HepG2 (cell line): Measurements from ENCODE around the gene WDR81. TPM values are rescaled to one million over a fixed set of nuclear protein-coding genes. Genes with fewer than 3 reads are reported as not detected.
A peak's percentile ranks its signal among the peaks of the same experiment; 100 is the strongest.

ENCODE experiments used
- ESRRA ChIP-seq: sonication (generic); formaldehyde crosslinking; IDR thresholded peaks from 2 replicates; pipeline ENCODE4 v1.5.1; 2020; ENCODE audit warnings: mild to moderate bottlenecking, low read depth, missing genetic modification reagents
- ETV6 ChIP-seq: sonication (generic); formaldehyde crosslinking; conservative IDR thresholded peaks from 2 replicates; pipeline ENCODE4 v1.4.0; 2020; ENCODE audit warnings: missing genetic modification reagents
- FOXC1 ChIP-seq: sonication (generic); formaldehyde crosslinking; IDR thresholded peaks from 2 replicates; pipeline ENCODE4 v1.8.0; 2022; ENCODE audit warnings: mild to moderate bottlenecking, missing genetic modification reagents, borderline replicate concordance
- GATAD1 ChIP-seq: IDR thresholded peaks from 2 replicates; pipeline ENCODE4 v1.6.1; 2016; ENCODE audit warnings: missing genetic modification reagents, missing compliant biosample characterization
- HDAC1 ChIP-seq: sonication (generic); formaldehyde crosslinking; IDR thresholded peaks from 2 replicates; pipeline ENCODE4 v1.5.1; 2020; ENCODE audit warnings: mild to moderate bottlenecking, missing genetic modification reagents
- HIVEP1 ChIP-seq: sonication (generic); formaldehyde crosslinking; IDR thresholded peaks from 2 replicates; pipeline ENCODE4 v1.4.0; 2020; ENCODE audit warnings: mild to moderate bottlenecking, missing genetic modification reagents
- HOXA7 ChIP-seq: sonication (generic); formaldehyde crosslinking; IDR thresholded peaks from 2 replicates; pipeline ENCODE4 v1.8.1; 2022; ENCODE audit warnings: mild to moderate bottlenecking, missing genetic modification reagents, moderate library complexity
- KDM1A ChIP-seq: IDR thresholded peaks from 2 replicates; pipeline ENCODE4 v1.6.1; 2016; ENCODE audit warnings: missing compliant biosample characterization
- MED13 ChIP-seq: sonication (generic); formaldehyde crosslinking; IDR thresholded peaks from 2 replicates; pipeline ENCODE4 v1.5.0; 2020; ENCODE audit warnings: missing genetic modification reagents
- NFKB2 ChIP-seq: sonication (generic); formaldehyde crosslinking; IDR thresholded peaks from 2 replicates; pipeline ENCODE4 v1.4.0; 2020; ENCODE audit warnings: missing genetic modification reagents, borderline replicate concordance
- NFKBIZ ChIP-seq: IDR thresholded peaks from 2 replicates; pipeline ENCODE4 v1.6.1; 2018; ENCODE audit warnings: missing genetic modification reagents, missing compliant biosample characterization
- NR2F1 ChIP-seq, 2 experiments: fragments of 450-650 bp in 1 of 2; formaldehyde crosslinking in 1 of 2; IDR thresholded peaks; 2 replicates each; pipeline versions ENCODE4 v1.5.0 to v1.6.1; 2016 to 2020; ENCODE audit warnings: mild to moderate bottlenecking in 1 of 2, missing compliant biosample characterization in 1 of 2, missing genetic modification reagents in 1 of 2, moderate library complexity in 1 of 2
- PAX8 ChIP-seq: sonication (generic); formaldehyde crosslinking; IDR thresholded peaks from 2 replicates; pipeline ENCODE4 v1.8.0; 2022; ENCODE audit warnings: mild to moderate bottlenecking, missing genetic modification reagents, borderline replicate concordance
- SIN3A ChIP-seq: IDR thresholded peaks from 2 replicates; pipeline ENCODE4 v1.6.1; 2011; ENCODE audit warnings: low read depth, mild to moderate bottlenecking, control low read depth, low read length, borderline replicate concordance
- SMYD3 ChIP-seq: sonication (generic); formaldehyde crosslinking; IDR thresholded peaks from 2 replicates; pipeline ENCODE4 v1.8.1; 2023; ENCODE audit warnings: mild to moderate bottlenecking, missing genetic modification reagents
- SOX5 ChIP-seq: IDR thresholded peaks from 2 replicates; pipeline ENCODE4 v1.6.1; 2016; ENCODE audit warnings: borderline replicate concordance
- SP4 ChIP-seq: sonication (generic); formaldehyde crosslinking; IDR thresholded peaks from 2 replicates; pipeline ENCODE4 v1.8.1; 2023; ENCODE audit warnings: mild to moderate bottlenecking, missing genetic modification reagents
- TBX3 ChIP-seq: fragments of 450-650 bp; IDR thresholded peaks from 2 replicates; pipeline ENCODE4 v1.6.1; 2017; ENCODE audit warnings: antibody characterized with exemption, mild to moderate bottlenecking, inconsistent platforms, borderline replicate concordance
- TEAD2 ChIP-seq: sonication (generic); formaldehyde crosslinking; IDR thresholded peaks from 2 replicates; pipeline ENCODE4 v1.9.0; 2021; ENCODE audit warnings: missing genetic modification reagents
- TEAD3 ChIP-seq: optimal IDR thresholded peaks from 2 replicates; pipeline ENCODE3; 2016; ENCODE audit warnings: borderline replicate concordance
- WIZ ChIP-seq: sonication (generic); formaldehyde crosslinking; IDR thresholded peaks from 2 replicates; pipeline ENCODE4 v1.5.1; 2020; ENCODE audit warnings: mild to moderate bottlenecking, missing genetic modification reagents
- XRCC5 ChIP-seq: fragments of 200-400 bp; formaldehyde crosslinking; optimal IDR thresholded peaks from 2 replicates; pipeline ENCODE3; 2017; ENCODE audit warnings: mild to moderate bottlenecking, low read length
- ZEB1 ChIP-seq: IDR thresholded peaks from 2 replicates; pipeline ENCODE4 v1.6.1; 2012; ENCODE audit warnings: mild to moderate bottlenecking, low read depth, inconsistent platforms; ENCODE audit not compliant: insufficient replicate concordance
- ZFX ChIP-seq: sonication (generic); formaldehyde crosslinking; IDR thresholded peaks from 2 replicates; pipeline ENCODE4 v1.4.0; 2020; ENCODE audit warnings: mild to moderate bottlenecking, low read depth, missing genetic modification reagents, moderate library complexity
- ZFY ChIP-seq: sonication (generic); formaldehyde crosslinking; IDR thresholded peaks from 2 replicates; pipeline ENCODE4 v1.4.0; 2020; ENCODE audit warnings: missing genetic modification reagents
- ZMYM4 ChIP-seq: sonication (generic); formaldehyde crosslinking; IDR thresholded peaks from 2 replicates; pipeline ENCODE4 v1.8.1; 2023; ENCODE audit warnings: mild to moderate bottlenecking, missing genetic modification reagents
- ZNF235 ChIP-seq: sonication (generic); formaldehyde crosslinking; IDR thresholded peaks from 2 replicates; pipeline ENCODE4 v1.8.1; 2023; ENCODE audit warnings: mild to moderate bottlenecking, missing genetic modification reagents, borderline replicate concordance
- ZNF292 ChIP-seq: sonication (generic); formaldehyde crosslinking; IDR thresholded peaks from 2 replicates; pipeline ENCODE4 v1.8.1; 2022; ENCODE audit warnings: mild to moderate bottlenecking, low read depth, missing genetic modification reagents, borderline replicate concordance
- ZNF550 ChIP-seq: sonication (generic); formaldehyde crosslinking; IDR thresholded peaks from 2 replicates; pipeline ENCODE4 v1.4.0; 2020; ENCODE audit warnings: mild to moderate bottlenecking, missing genetic modification reagents, borderline replicate concordance
- ZNF644 ChIP-seq: IDR thresholded peaks from 2 replicates; pipeline ENCODE4 v1.6.1; 2016; ENCODE audit warnings: low read depth
- ZNF7 ChIP-seq: IDR thresholded peaks from 2 replicates; pipeline ENCODE4 v1.6.1; 2016; ENCODE audit warnings: missing biosample characterization, missing genetic modification reagents
- ZNF749 ChIP-seq: sonication (generic); formaldehyde crosslinking; IDR thresholded peaks from 2 replicates; pipeline ENCODE4 v1.8.0; 2022; ENCODE audit warnings: mild to moderate bottlenecking, missing genetic modification reagents, moderate library complexity, borderline replicate concordance
- ZNF766 ChIP-seq: sonication (generic); formaldehyde crosslinking; IDR thresholded peaks from 2 replicates; pipeline ENCODE4 v1.5.0; 2020; ENCODE audit warnings: missing genetic modification reagents, borderline replicate concordance
- ZNF83 ChIP-seq: sonication (generic); formaldehyde crosslinking; IDR thresholded peaks from 2 replicates; pipeline ENCODE4 v1.4.0; 2020; ENCODE audit warnings: missing genetic modification reagents, mild to moderate bottlenecking, borderline replicate concordance
- ZSCAN30 ChIP-seq: sonication (generic); formaldehyde crosslinking; IDR thresholded peaks from 2 replicates; pipeline ENCODE4 v1.5.0; 2020; ENCODE audit warnings: mild to moderate bottlenecking, missing genetic modification reagents
- polyA plus RNA-seq, 8 experiments: library from polyadenylated mRNA; depleted of rRNA in 3 of 8; stranded (reverse) in 7 of 8; unstranded in 1 of 8; fragments of >200 nt; fragmentation: Illumina TruSeq in 4 of 8; extraction: Trizol in 4 of 8; gene quantifications; 2 replicates each; pipeline versions ENCODE4 v1.2.1 to v1.2.3, GENCODE V29; 2011 to 2016; ENCODE audit warnings: low read depth in 4 of 8, missing spikeins in 1 of 8, mixed read lengths in 1 of 8; ENCODE audit not compliant: insufficient read depth in 1 of 8
- total RNA-seq, 5 experiments: library from RNA; depleted of rRNA; stranded (reverse); fragments of >200 nt; fragmentation: Illumina TruSeq; extraction: Trizol; gene quantifications; 2 replicates each; pipeline ENCODE4 v1.2.3, GENCODE V29; 2016; ENCODE audit warnings: low read depth in 1 of 5

Gene WDR81
- total and polyA plus RNA-seq, 2 of the 13 experiments (the other 11 are each of a cell fraction or from before 2014, with no cell fraction given): 9.1 to 16.7 TPM

- TF ChIP-seq WIZ (CRISPR knock-in tag): no peak
- no peak for TF ChIP-seq TEAD2
- peak; percentile 30; the same call in 1 of the 2 replicates for TF ChIP-seq ZMYM4 (CRISPR knock-in tag)
- no peak for TF ChIP-seq TBX3
- TF ChIP-seq GATAD1 (CRISPR knock-in tag): peak; percentile 41; the same call in 1 of the 2 replicates
- peak; percentile 56; the same call in 1 of the 2 replicates for TF ChIP-seq ZNF83 (CRISPR knock-in tag)
- TF ChIP-seq SOX5 (CRISPR knock-in tag): peak; percentile 56; the same call in 1 of the 2 replicates
- peak; percentile 68; the same call in 1 of the 2 replicates for TF ChIP-seq ZFY (CRISPR knock-in tag)
- TF ChIP-seq SMYD3: no peak
- no peak; the same call in 1 of the 2 replicates for TF ChIP-seq FOXC1 (CRISPR knock-in tag)
- TF ChIP-seq MED13 (CRISPR knock-in tag): 0 out of 2 replicates have a peak, but pooled peaks have one; percentile 58
- no peak for TF ChIP-seq ZNF644 (CRISPR knock-in tag)
- TF ChIP-seq HDAC1 (CRISPR knock-in tag): peak; percentile 73
- TF ChIP-seq ZNF7: peak; percentile 29; the same call in 1 of the 2 replicates
- TF ChIP-seq ZNF749 (CRISPR knock-in tag): no peak
- TF ChIP-seq ZNF292: no peak
- peak; percentile 71; the same call in 1 of the 2 replicates for TF ChIP-seq SIN3A
- no peak for TF ChIP-seq NFKBIZ (CRISPR knock-in tag)
- peak; percentile 65 for TF ChIP-seq ZEB1
- 0 out of 2 replicates have a peak, but pooled peaks have one; percentile 23 for TF ChIP-seq HIVEP1 (CRISPR knock-in tag)
- TF ChIP-seq ETV6 (CRISPR knock-in tag): no peak
- TF ChIP-seq ZFX (CRISPR knock-in tag): peak; percentile 83
- TF ChIP-seq PAX8 (CRISPR knock-in tag): no peak
- TF ChIP-seq TEAD3 (CRISPR knock-in tag): peak; percentile 62
- no peak for TF ChIP-seq ZSCAN30 (CRISPR knock-in tag)
- no peak for TF ChIP-seq ZNF766 (CRISPR knock-in tag)
- TF ChIP-seq NFKB2: peak; percentile 61; the same call in 1 of the 2 replicates
- TF ChIP-seq KDM1A (CRISPR knock-in tag): no peak
- no peak for TF ChIP-seq ZNF550
- peak; percentile 44 for TF ChIP-seq XRCC5
- 0 out of 2 replicates have a peak, but pooled peaks have one; percentile 28 for TF ChIP-seq SP4
- TF ChIP-seq NR2F1 (CRISPR knock-in tag; IDR thresholded peaks at IDR 0.05): peak in 1 of 2 experiments; percentile 12; a peak in 1 of 4 replicates
- 0 out of 2 replicates have a peak, but pooled peaks have one; percentile 28 for TF ChIP-seq ESRRA (CRISPR knock-in tag)
- no peak for TF ChIP-seq HOXA7 (CRISPR knock-in tag)
- no peak for TF ChIP-seq ZNF235 (CRISPR knock-in tag)
These were observed 18.0 kb downstream of the WDR81 start, which contains the start of gene SERPINF2 (continued) for GRCh38 chr17:1742371-1743087.
